SK-N-MC (cell line): ENCODE results near the gene OPCML.

Source experiments
- EZH2 ChIP-seq: fragments of 200-600 bp; sonication (generic); IDR thresholded peaks from one replicate; pipeline ENCODE4 v1.6.1; 2017; ENCODE audit warnings: antibody characterized with exemption
- FOXP2 ChIP-seq: optimal IDR thresholded peaks from 2 replicates; pipeline ENCODE3; 2011; ENCODE audit warnings: mild to moderate bottlenecking, moderate library complexity; ENCODE audit not compliant: insufficient read depth; ENCODE audit errors: extremely low read length, control extremely low read depth
- POLR2AphosphoS5 ChIP-seq: IDR thresholded peaks from 2 replicates; pipeline ENCODE4 v1.6.1; 2012; ENCODE audit warnings: mild to moderate bottlenecking, low read depth, low read length, borderline replicate concordance

DNA sequence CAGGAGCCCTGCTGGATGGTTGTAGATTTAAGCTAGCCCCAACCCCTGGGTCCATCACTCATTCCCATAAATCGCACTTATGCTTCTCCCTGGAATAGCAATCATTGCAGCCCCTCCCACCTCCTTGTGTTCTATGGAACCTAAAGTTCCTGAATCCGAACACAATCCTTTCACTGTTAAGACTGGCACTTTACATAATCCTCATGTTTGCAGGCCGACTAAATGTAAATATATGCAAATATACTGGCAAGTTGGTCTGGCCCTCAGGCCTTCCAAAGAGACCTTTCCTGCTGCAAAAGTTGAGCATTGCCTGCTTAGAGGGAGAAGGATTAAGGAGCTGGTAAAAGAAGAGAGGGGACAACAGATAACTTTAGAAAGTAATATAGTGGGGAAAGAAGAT lies 892.9 kb downstream of the OPCML start:
- TF ChIP-seq EZH2 (no peak), POLR2AphosphoS5 (no peak), FOXP2 (no peak)
